H9 (cell line): ENCODE results near the gene ACACA. TPM values are rescaled to one million over a fixed set of nuclear protein-coding genes. Genes with fewer than 3 reads are reported as not detected.

Experiments used
- DNase-seq: peaks from one replicate; pipeline ENCODE4 v3.0.0-alpha.2; 2017
- H2AFZ ChIP-seq: one replicate; pipeline ENCODE4 v1.6.1; 2013; ENCODE audit warnings: mild to moderate bottlenecking, low read length, control low read depth, moderate library complexity
- H2AK5ac ChIP-seq: 2 replicates; pipeline ENCODE4 v1.6.1; 2013; ENCODE audit warnings: low read length, control low read depth, mixed read lengths; ENCODE audit not compliant: insufficient read length
- H2BK120ac ChIP-seq: one replicate; pipeline ENCODE4 v1.6.1; 2013; ENCODE audit warnings: low read depth, mild to moderate bottlenecking, low read length, control low read depth, inconsistent platforms; ENCODE audit not compliant: poor library complexity, severe bottlenecking
- H2BK12ac ChIP-seq: 2 replicates; pipeline ENCODE4 v1.6.1; 2013; ENCODE audit warnings: low read length, control low read depth, mixed read lengths, low read depth; ENCODE audit not compliant: insufficient read length
- H2BK15ac ChIP-seq: 2 replicates; pipeline ENCODE4 v1.6.1; 2013; ENCODE audit warnings: low read depth, low read length, control low read depth
- H2BK20ac ChIP-seq: one replicate; pipeline ENCODE4 v1.6.1; 2013; ENCODE audit warnings: low read depth, mild to moderate bottlenecking, low read length, control low read depth, inconsistent platforms; ENCODE audit not compliant: poor library complexity, severe bottlenecking
- H2BK5ac ChIP-seq: 2 replicates; pipeline ENCODE4 v1.6.1; 2013; ENCODE audit warnings: low read length, control low read depth, mixed read lengths; ENCODE audit not compliant: insufficient read length
- H3K14ac ChIP-seq: 2 replicates; pipeline ENCODE4 v1.6.1; 2013; ENCODE audit warnings: low read length, control low read depth; ENCODE audit not compliant: insufficient read depth
- H3K18ac ChIP-seq: 2 replicates; pipeline ENCODE4 v1.6.1; 2013; ENCODE audit warnings: low read depth, mild to moderate bottlenecking, mixed read lengths, low read length, control low read depth; ENCODE audit not compliant: insufficient read length
- H3K23ac ChIP-seq: 2 replicates; pipeline ENCODE4 v1.6.1; 2013; ENCODE audit warnings: low read length, control low read depth, mixed read lengths, low read depth; ENCODE audit not compliant: insufficient read length
- H3K23me2 ChIP-seq: 2 replicates; pipeline ENCODE4 v1.6.1; 2013; ENCODE audit warnings: low read depth, mild to moderate bottlenecking, mixed read lengths, low read length, control low read depth; ENCODE audit not compliant: insufficient read length, poor library complexity, severe bottlenecking
- H3K27ac ChIP-seq: 2 replicates; pipeline ENCODE4 v1.5.1; 2013; ENCODE audit warnings: low read length, control low read depth, mixed read lengths, low read depth; ENCODE audit not compliant: insufficient read length
- H3K27me3 ChIP-seq: 2 replicates; pipeline ENCODE4 v1.6.1; 2013; ENCODE audit warnings: low read length, control low read depth, inconsistent platforms; ENCODE audit not compliant: insufficient read depth
- H3K4ac ChIP-seq: 2 replicates; pipeline ENCODE4 v1.6.1; 2013; ENCODE audit warnings: low read depth, mild to moderate bottlenecking, control low read depth, inconsistent platforms, low read length, moderate library complexity
- H3K4me1 ChIP-seq: 2 replicates; pipeline ENCODE4 v1.6.1; 2013; ENCODE audit warnings: low read length, control low read depth, inconsistent platforms; ENCODE audit not compliant: insufficient read depth
- H3K4me2 ChIP-seq: 2 replicates; pipeline ENCODE4 v1.6.1; 2013; ENCODE audit warnings: low read length, control low read depth, mixed read lengths; ENCODE audit not compliant: insufficient read length, insufficient read depth
- H3K56ac ChIP-seq: 2 replicates; pipeline ENCODE4 v1.6.1; 2013; ENCODE audit warnings: low read depth, mild to moderate bottlenecking, mixed read lengths, low read length, control low read depth; ENCODE audit not compliant: insufficient read length
- H3K79me1 ChIP-seq: 2 replicates; pipeline ENCODE4 v1.6.1; 2013; ENCODE audit warnings: low read depth, mild to moderate bottlenecking, moderate library complexity, low read length, control low read depth, inconsistent platforms; ENCODE audit not compliant: insufficient read depth, poor library complexity, severe bottlenecking
- H3K79me2 ChIP-seq: 2 replicates; pipeline ENCODE4 v1.6.1; 2013; ENCODE audit warnings: low read length, control low read depth, inconsistent platforms; ENCODE audit not compliant: insufficient read depth
- H3K9ac ChIP-seq: 2 replicates; pipeline ENCODE4 v1.6.1; 2013; ENCODE audit warnings: low read length, control low read depth, mixed read lengths; ENCODE audit not compliant: insufficient read length; ENCODE audit errors: extremely low read depth
- H3K9me3 ChIP-seq: one replicate; pipeline ENCODE4 v1.6.1; 2013; ENCODE audit warnings: low read depth, low read length, inconsistent platforms; ENCODE audit not compliant: control insufficient read depth
- H3T11ph ChIP-seq: one replicate; pipeline ENCODE4 v1.6.1; 2013; ENCODE audit warnings: mild to moderate bottlenecking, low read length, control low read depth, inconsistent platforms
- H4K20me1 ChIP-seq: one replicate; pipeline ENCODE4 v1.6.1; 2013; ENCODE audit not compliant: control insufficient read depth, insufficient read length, insufficient read depth
- H4K5ac ChIP-seq: 2 replicates; pipeline ENCODE4 v1.6.1; 2013; ENCODE audit warnings: low read depth, mild to moderate bottlenecking, mixed read lengths, low read length, control low read depth; ENCODE audit not compliant: insufficient read length
- H4K8ac ChIP-seq: replicated peaks from 2 replicates; pipeline ENCODE4 v1.6.1; 2013; ENCODE audit warnings: low read length, control low read depth, mixed read lengths, low read depth; ENCODE audit not compliant: insufficient read length
- H4K91ac ChIP-seq: 2 replicates; pipeline ENCODE4 v1.6.1; 2013; ENCODE audit warnings: low read depth, mild to moderate bottlenecking, moderate library complexity, mixed read lengths, low read length, control low read depth; ENCODE audit not compliant: insufficient read length
- H3K27ac Mint-ChIP-seq, 3 experiments: 2 replicates in 2 of 3; 3 replicates in 1 of 3; pipeline ENCODE4 v1.8.0; 2020 to 2021; ENCODE audit warnings: mixed read lengths in 3 of 3, mild to moderate bottlenecking in 1 of 3, moderate library complexity in 1 of 3
- H3K27me3 Mint-ChIP-seq: 2 replicates; pipeline ENCODE4 v1.8.0; 2021; ENCODE audit warnings: low read depth, mild to moderate bottlenecking, moderate library complexity, mixed read lengths
- H3K36me3 Mint-ChIP-seq, 3 experiments: 2 replicates in 2 of 3; 3 replicates in 1 of 3; pipeline ENCODE4 v1.8.0; 2020 to 2021; ENCODE audit warnings: low read depth in 3 of 3, mixed read lengths in 3 of 3; ENCODE audit not compliant: insufficient read depth in 1 of 3
- H3K4me1 Mint-ChIP-seq, 2 experiments: 2 replicates each; pipeline ENCODE4 v1.8.0; 2020; ENCODE audit warnings: mixed read lengths in 2 of 2
- H3K4me3 Mint-ChIP-seq, 2 experiments: 2 replicates in 1 of 2; 3 replicates in 1 of 2; pipeline ENCODE4 v1.8.0; 2020 to 2021; ENCODE audit warnings: mild to moderate bottlenecking in 2 of 2, mixed read lengths in 2 of 2, moderate library complexity in 1 of 2
- H3K9me3 Mint-ChIP-seq, 2 experiments: 2 replicates in 1 of 2; 3 replicates in 1 of 2; pipeline ENCODE4 v1.8.0; 2020; ENCODE audit warnings: mild to moderate bottlenecking in 2 of 2, mixed read lengths in 2 of 2, moderate library complexity in 1 of 2
- WGBS: extraction: QIAGEN DNeasy Blood & Tissue Kit; methylation state at CpG from one replicate; pipeline ENCODE4 v1.1.7; 2013; ENCODE audit warnings: missing lambda C conversion rate, low lambda C conversion rate, mixed read lengths; ENCODE audit not compliant: insufficient read length; ENCODE audit errors: extremely low coverage; 5-methylcytosine and 5-hydroxymethylcytosine counted together
- total RNA-seq: library from RNA; stranded (reverse); gene quantifications from 2 replicates; pipeline ENCODE4 v1.2.1, GENCODE V29; 2021
- TF ChIP-seq, protein P1 (sequence below): fragments of 200-600 bp; sonication (generic); conservative IDR thresholded peaks from 3 replicates; pipeline ENCODE4 v1.8.0; 2021; ENCODE audit warnings: antibody characterized with exemption, mild to moderate bottlenecking

Gene ACACA
- total RNA-seq, 1 experiment from 2014 or later: 135 TPM

DNA sequence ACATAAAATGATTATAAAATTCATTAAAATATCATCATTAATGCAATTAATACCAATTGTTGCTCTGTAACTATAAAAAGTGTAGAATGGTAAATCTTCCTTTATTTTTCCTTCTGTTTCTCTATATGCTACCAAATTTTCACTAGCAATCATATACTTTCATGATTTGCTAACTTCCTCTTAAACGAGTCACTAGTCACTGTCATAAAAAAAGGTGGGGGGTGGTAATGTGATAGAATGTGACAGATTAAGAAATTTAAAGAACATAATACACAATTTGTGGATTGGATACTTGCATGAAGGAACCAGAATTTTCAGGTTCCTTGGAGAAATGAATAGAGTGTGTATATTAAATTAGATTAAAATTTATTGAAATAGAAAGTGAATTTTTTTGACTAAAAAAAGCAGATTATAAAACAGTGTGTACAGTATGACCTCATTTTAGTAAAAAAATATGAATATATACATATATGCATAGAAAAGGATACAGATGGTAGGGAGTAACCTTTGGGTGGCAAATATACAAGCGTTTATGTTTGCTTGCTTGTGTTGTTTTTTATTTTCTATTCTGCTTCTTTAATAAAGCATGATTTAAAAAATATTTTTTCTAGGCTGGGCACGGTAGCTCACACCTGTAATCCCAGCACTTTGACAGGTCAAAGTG, 87.6 kb downstream of the ACACA start:
- Histone ChIP-seq H3K9ac (no peak overlapping the region), H2BK20ac (no peak overlapping the region), H2AFZ (no peak overlapping the region), H4K91ac (no peak overlapping the region), H2BK5ac (no peak overlapping the region), H3K23me2 (no peaks in the 10 kb centered on the region), H3K79me1 (peaks cover 5% of the 10 kb centered on the region), H2BK15ac (no peak overlapping the region), H3K23ac (no peak overlapping the region), H3K27ac (no peak overlapping the region), H3K14ac (no peak overlapping the region), H2AK5ac (no peak overlapping the region), H3K56ac (no peak overlapping the region), H3K18ac (no peak overlapping the region), H4K5ac (no peak overlapping the region), H3K27me3 (no peaks in the 10 kb centered on the region), H3K9me3 (no peaks in the 10 kb centered on the region), H2BK12ac (no peak overlapping the region), H3K4me2 (no peak overlapping the region), H3K4ac (no peak overlapping the region), H3T11ph (no peak overlapping the region), H2BK120ac (no peak overlapping the region), H4K8ac (no peak overlapping the region), H3K4me1 (no peaks in the 10 kb centered on the region), H3K79me2 (no peaks in the 10 kb centered on the region; the same call in 1 of the 2 replicates), H4K20me1 (no peaks in the 10 kb centered on the region)
- no peak for DNase-seq
- Mint-ChIP-seq H3K9me3 (no peaks in the 10 kb centered on the region), H3K4me3 (no peak overlapping the region), H3K27ac (no peak overlapping the region), H3K27me3 (no peaks in the 10 kb centered on the region), H3K4me1 (peaks cover 0 to 2% of the 10 kb centered on the region in 2 experiments; a peak in 2 of 4 replicates), H3K36me3 (peaks cover 19 to 37% (median 27%) of the 10 kb centered on the region in 3 experiments)
- TF ChIP-seq, protein P1, sequence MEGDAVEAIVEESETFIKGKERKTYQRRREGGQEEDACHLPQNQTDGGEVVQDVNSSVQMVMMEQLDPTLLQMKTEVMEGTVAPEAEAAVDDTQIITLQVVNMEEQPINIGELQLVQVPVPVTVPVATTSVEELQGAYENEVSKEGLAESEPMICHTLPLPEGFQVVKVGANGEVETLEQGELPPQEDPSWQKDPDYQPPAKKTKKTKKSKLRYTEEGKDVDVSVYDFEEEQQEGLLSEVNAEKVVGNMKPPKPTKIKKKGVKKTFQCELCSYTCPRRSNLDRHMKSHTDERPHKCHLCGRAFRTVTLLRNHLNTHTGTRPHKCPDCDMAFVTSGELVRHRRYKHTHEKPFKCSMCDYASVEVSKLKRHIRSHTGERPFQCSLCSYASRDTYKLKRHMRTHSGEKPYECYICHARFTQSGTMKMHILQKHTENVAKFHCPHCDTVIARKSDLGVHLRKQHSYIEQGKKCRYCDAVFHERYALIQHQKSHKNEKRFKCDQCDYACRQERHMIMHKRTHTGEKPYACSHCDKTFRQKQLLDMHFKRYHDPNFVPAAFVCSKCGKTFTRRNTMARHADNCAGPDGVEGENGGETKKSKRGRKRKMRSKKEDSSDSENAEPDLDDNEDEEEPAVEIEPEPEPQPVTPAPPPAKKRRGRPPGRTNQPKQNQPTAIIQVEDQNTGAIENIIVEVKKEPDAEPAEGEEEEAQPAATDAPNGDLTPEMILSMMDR: no peak
- WGBS: no CpG with 5 or more reads among the region's 3 CpGs
